GM12878 (cell line): Measurements from ENCODE around the gene RUNDC1. TPM values are rescaled to one million over a fixed set of nuclear protein-coding genes. Genes with fewer than 3 reads are reported as not detected.
A peak's percentile ranks its signal among the peaks of the same experiment; 100 is the strongest.

Experiments used
- BMI1 ChIP-seq: fragments of 450-650 bp; IDR thresholded peaks from 2 replicates; pipeline ENCODE4 v1.6.1; 2016; ENCODE audit warnings: mild to moderate bottlenecking, moderate library complexity, borderline replicate concordance
- CEBPB ChIP-seq, 2 experiments: fragments of 150-350 bp in 1 of 2; IDR thresholded peaks; 2 replicates each; pipeline ENCODE4 v1.6.1; 2012 to 2014; ENCODE audit warnings: low read depth in 2 of 2, low read length in 2 of 2, borderline replicate concordance in 1 of 2, inconsistent platforms in 1 of 2
- CHD1 ChIP-seq: IDR thresholded peaks from 2 replicates; pipeline ENCODE4 v1.6.1; 2012; ENCODE audit warnings: low read depth, low read length, improper control_type of control experiment
- CREM ChIP-seq: IDR thresholded peaks from 2 replicates; pipeline ENCODE4 v1.6.1; 2014; ENCODE audit warnings: antibody characterized with exemption, low read depth
- E2F8 ChIP-seq: fragments of 450-650 bp; IDR thresholded peaks from 2 replicates; pipeline ENCODE4 v1.6.1; 2018; ENCODE audit warnings: mild to moderate bottlenecking, low read depth, moderate library complexity; ENCODE audit not compliant: partially characterized antibody
- E4F1 ChIP-seq: fragments of 450-650 bp; IDR thresholded peaks from 2 replicates; pipeline ENCODE4 v1.6.1; 2018; ENCODE audit warnings: borderline replicate concordance, mild to moderate bottlenecking; ENCODE audit not compliant: partially characterized antibody
- EGR1 ChIP-seq, 2 experiments: IDR thresholded peaks; 1 replicate in 1 of 2; 2 replicates in 1 of 2; pipeline ENCODE4 v1.6.1; 2011 to 2012; ENCODE audit warnings: low read depth in 2 of 2, low read length in 2 of 2, borderline replicate concordance in 1 of 2, mild to moderate bottlenecking in 1 of 2, moderate library complexity in 1 of 2
- FOXK2 ChIP-seq: fragments of 450-650 bp; IDR thresholded peaks from 2 replicates; pipeline ENCODE4 v1.6.1; 2017; ENCODE audit warnings: mild to moderate bottlenecking, moderate library complexity
- HSF1 ChIP-seq: fragments of 150-350 bp; IDR thresholded peaks from 2 replicates; pipeline ENCODE4 v1.6.1; 2014; ENCODE audit warnings: mild to moderate bottlenecking, low read depth, low read length
- IKZF1 ChIP-seq: fragments of 450-650 bp; conservative IDR thresholded peaks from 2 replicates; pipeline ENCODE4 v1.6.1; 2017; ENCODE audit warnings: antibody characterized with exemption, mild to moderate bottlenecking
- IRF4 ChIP-seq: IDR thresholded peaks from 2 replicates; pipeline ENCODE4 v1.6.1; 2011; ENCODE audit warnings: low read depth, low read length
- MEF2B ChIP-seq: fragments of 450-650 bp; IDR thresholded peaks from 2 replicates; pipeline ENCODE4 v1.6.1; 2018; ENCODE audit warnings: mild to moderate bottlenecking, moderate library complexity; ENCODE audit not compliant: partially characterized antibody, poor library complexity, severe bottlenecking
- MTA2 ChIP-seq: fragments of 450-650 bp; IDR thresholded peaks from 2 replicates; pipeline ENCODE4 v1.6.1; 2016; ENCODE audit warnings: low read depth, mild to moderate bottlenecking, moderate library complexity
- NR2C1 ChIP-seq: fragments of 450-650 bp; IDR thresholded peaks from 2 replicates; pipeline ENCODE4 v1.6.1; 2017; ENCODE audit warnings: antibody characterized with exemption, mild to moderate bottlenecking, moderate library complexity
- RUNX3 ChIP-seq: IDR thresholded peaks from 2 replicates; pipeline ENCODE4 v1.6.1; 2012; ENCODE audit warnings: low read length, inconsistent platforms
- USF1 ChIP-seq: IDR thresholded peaks from 2 replicates; pipeline ENCODE4 v1.6.1; 2011; ENCODE audit warnings: borderline replicate concordance, low read depth, mild to moderate bottlenecking, moderate library complexity, mixed read lengths, low read length; ENCODE audit not compliant: insufficient read depth; ENCODE audit errors: extremely low read length
- USF2 ChIP-seq: IDR thresholded peaks from 2 replicates; pipeline ENCODE4 v1.6.1; 2011; ENCODE audit warnings: low read depth, low read length, improper control_type of control experiment, borderline replicate concordance
- ZNF622 ChIP-seq: fragments of 450-650 bp; IDR thresholded peaks from 2 replicates; pipeline ENCODE4 v1.6.1; 2017; ENCODE audit warnings: mild to moderate bottlenecking, inconsistent platforms
- polyA plus RNA-seq, 11 experiments: library from polyadenylated mRNA; depleted of rRNA in 4 of 11; unstranded in 6 of 11; stranded (reverse) in 5 of 11; fragments of >200 nt; fragmentation: Nextera tagmentation in 4 of 11; fragmentation: Illumina TruSeq in 1 of 11; extraction: Ambion mirVana in 4 of 11; extraction: Trizol in 1 of 11; gene quantifications; 1 replicate in 1 of 11; 2 replicates in 10 of 11; pipeline versions ENCODE4 v1.2.1 to v1.2.3, GENCODE V29; 2011 to 2016; ENCODE audit warnings: inconsistent platforms in 2 of 11, missing spikeins in 2 of 11, low read depth in 1 of 11
- total RNA-seq, 4 experiments: library from RNA; depleted of rRNA in 3 of 4; stranded (reverse); fragments of >200 nt in 3 of 4; fragmentation: Illumina TruSeq in 1 of 4; extraction: Trizol in 1 of 4; gene quantifications; 2 replicates each; pipeline versions ENCODE4 v1.2.1 to v1.2.3, GENCODE V29; 2013 to 2021

The RUNDC1 gene
- total and polyA plus RNA-seq, 10 of the 15 experiments (the other 5 are each of a cell fraction or from before 2014, with no cell fraction given): 2.9 to 15.6 (median 8.2) TPM

- TF ChIP-seq E2F8 (peak; percentile 21), USF2 (no peak), E4F1 (peak; percentile 38), EGR1 (IDR thresholded peaks at IDR 0.05; ENCODE audit: borderline replicate concordance in 1 of 2, low read depth in 2 of 2, low read length in 2 of 2) (0 out of 3 replicates have a peak, but pooled peaks of 1 of the 2 experiments have one; percentile 9), HSF1 (no peak), NR2C1 (no peak; the same call in 1 of the 2 replicates), MEF2B (peak; percentile 97), CEBPB (IDR thresholded peaks at IDR 0.05; ENCODE audit: borderline replicate concordance in 1 of 2, low read depth in 2 of 2, low read length in 2 of 2) (no peak), CREM (peak; percentile 63), CHD1 (no peak), RUNX3 (no peak), ZNF622 (no peak), IRF4 (no peak), IKZF1 (0 out of 2 replicates have a peak, but pooled peaks have one; percentile 4), USF1 (no peak), MTA2 (no peak), FOXK2 (no peak), BMI1 (peak; percentile 98)
Measured at GRCh38 chr17:42980274-42980765, at the start of gene RUNDC1 (continued).
